SK-N-SH treated with all-trans-retinoic acid at 6 μM for 48 hours (cell line): ENCODE results near the gene SPAM1.

Experiments
- ATAC-seq: fragments of 200-7000 bp; cut with Tn5 transposase; 3 replicates; pipeline ENCODE4 v1.9.1; 2020; ENCODE audit warnings: mild to moderate bottlenecking, moderate library complexity
- ARNTL ChIP-seq: fragments of 450-650 bp; formaldehyde crosslinking; IDR thresholded peaks from 2 replicates; pipeline ENCODE4 v1.5.0; 2020; ENCODE audit warnings: low read depth, mild to moderate bottlenecking, moderate library complexity, borderline replicate concordance
- BACH2 ChIP-seq: fragments of 250-450 bp; sonication (Bioruptor Pico); IDR thresholded peaks from 2 replicates; pipeline ENCODE4 v1.9.0; 2021; ENCODE audit warnings: mild to moderate bottlenecking, borderline replicate concordance
- CREB5 ChIP-seq: fragments of 250-450 bp; sonication (Bioruptor Pico); IDR thresholded peaks from 2 replicates; pipeline ENCODE4 v1.5.1; 2020; ENCODE audit warnings: low read depth, mild to moderate bottlenecking, moderate library complexity
- CSDC2 ChIP-seq: fragments of 250-450 bp; sonication (Bioruptor Pico); IDR thresholded peaks from 2 replicates; pipeline ENCODE4 v1.5.0; 2020; ENCODE audit warnings: mild to moderate bottlenecking, moderate library complexity
- CSRNP3 ChIP-seq: fragments of 250-450 bp; sonication (Bioruptor Pico); IDR thresholded peaks from 2 replicates; pipeline ENCODE4 v1.5.1; 2021; ENCODE audit warnings: mild to moderate bottlenecking, moderate library complexity
- GLIS3 ChIP-seq: fragments of 250-450 bp; sonication (Bioruptor Pico); IDR thresholded peaks from 2 replicates; pipeline ENCODE4 v1.5.0; 2020; ENCODE audit warnings: mild to moderate bottlenecking, moderate library complexity
- ISL1 ChIP-seq: fragments of 250-450 bp; sonication (Bioruptor Pico); IDR thresholded peaks from 2 replicates; pipeline ENCODE4 v2.1.2; 2022; ENCODE audit warnings: mild to moderate bottlenecking, moderate library complexity
- OSR1 ChIP-seq: fragments of 250-450 bp; sonication (Bioruptor Pico); IDR thresholded peaks from 2 replicates; pipeline ENCODE4 v1.8.0; 2022; ENCODE audit warnings: moderate library complexity, mild to moderate bottlenecking, inconsistent platforms
- PPARA ChIP-seq: fragments of 250-450 bp; sonication (Bioruptor Pico); IDR thresholded peaks from 2 replicates; pipeline ENCODE4 v1.5.0; 2020; ENCODE audit warnings: mild to moderate bottlenecking, borderline replicate concordance
- TCF4 ChIP-seq: fragments of 250-450 bp; sonication (Bioruptor Pico); IDR thresholded peaks from 2 replicates; pipeline ENCODE4 v1.8.0; 2021; ENCODE audit warnings: mild to moderate bottlenecking, moderate library complexity, borderline replicate concordance
- TOX ChIP-seq: fragments of 250-450 bp; sonication (Bioruptor Pico); IDR thresholded peaks from 2 replicates; pipeline ENCODE4 v1.8.0; 2021; ENCODE audit warnings: mild to moderate bottlenecking, moderate library complexity, borderline replicate concordance
- ZFP3 ChIP-seq: fragments of 250-450 bp; sonication (Bioruptor Pico); IDR thresholded peaks from 2 replicates; pipeline ENCODE4 v1.5.0; 2020; ENCODE audit warnings: mild to moderate bottlenecking, moderate library complexity
- ZFP30 ChIP-seq: fragments of 450-650 bp; formaldehyde crosslinking; IDR thresholded peaks from 2 replicates; pipeline ENCODE4 v1.5.0; 2022; ENCODE audit warnings: mild to moderate bottlenecking, moderate library complexity
- ZNF565 ChIP-seq: fragments of 450-650 bp; formaldehyde crosslinking; conservative IDR thresholded peaks from 2 replicates; pipeline ENCODE4 v1.5.0; 2020; ENCODE audit warnings: low read depth, mild to moderate bottlenecking, moderate library complexity
- ZNF70 ChIP-seq: fragments of 450-650 bp; formaldehyde crosslinking; IDR thresholded peaks from 2 replicates; pipeline ENCODE4 v1.5.0; 2020; ENCODE audit warnings: mild to moderate bottlenecking, moderate library complexity
- ZNF8 ChIP-seq: fragments of 450-650 bp; formaldehyde crosslinking; IDR thresholded peaks from 2 replicates; pipeline ENCODE4 v1.5.0; 2020; ENCODE audit warnings: mild to moderate bottlenecking, moderate library complexity
- TF ChIP-seq, protein P1 (sequence below): fragments of 250-450 bp; sonication (Bioruptor Pico); IDR thresholded peaks from 2 replicates; pipeline ENCODE4 v1.8.0; 2021; ENCODE audit warnings: low read depth, mild to moderate bottlenecking, moderate library complexity, borderline replicate concordance
- TF ChIP-seq, protein P2 (sequence below): fragments of 250-450 bp; sonication (Bioruptor Pico); IDR thresholded peaks from 2 replicates; pipeline ENCODE4 v1.5.0; 2020; ENCODE audit warnings: mild to moderate bottlenecking, moderate library complexity
- TF ChIP-seq, protein P3 (sequence below): fragments of 250-450 bp; sonication (Bioruptor Pico); IDR thresholded peaks from 2 replicates; pipeline ENCODE4 v1.8.0; 2020; ENCODE audit warnings: mild to moderate bottlenecking, moderate library complexity, borderline replicate concordance

The SPAM1 gene

GRCh38 chr7:123945938-123946337, 20.9 kb downstream of the SPAM1 start:
- no peak for TF ChIP-seq OSR1
- no peak for TF ChIP-seq ZNF70 (CRISPR knock-in tag)
- no peak for TF ChIP-seq ISL1 (CRISPR knock-in tag)
- no peak for TF ChIP-seq ZFP30 (CRISPR knock-in tag)
- TF ChIP-seq CSDC2 (CRISPR knock-in tag): no peak
- TF ChIP-seq CREB5 (CRISPR knock-in tag): no peak
- TF ChIP-seq TOX (CRISPR knock-in tag): no peak
- TF ChIP-seq ZNF565 (CRISPR knock-in tag): no peak
- TF ChIP-seq TCF4 (CRISPR knock-in tag): no peak
- TF ChIP-seq PPARA (CRISPR knock-in tag): no peak
- TF ChIP-seq, protein P1, sequence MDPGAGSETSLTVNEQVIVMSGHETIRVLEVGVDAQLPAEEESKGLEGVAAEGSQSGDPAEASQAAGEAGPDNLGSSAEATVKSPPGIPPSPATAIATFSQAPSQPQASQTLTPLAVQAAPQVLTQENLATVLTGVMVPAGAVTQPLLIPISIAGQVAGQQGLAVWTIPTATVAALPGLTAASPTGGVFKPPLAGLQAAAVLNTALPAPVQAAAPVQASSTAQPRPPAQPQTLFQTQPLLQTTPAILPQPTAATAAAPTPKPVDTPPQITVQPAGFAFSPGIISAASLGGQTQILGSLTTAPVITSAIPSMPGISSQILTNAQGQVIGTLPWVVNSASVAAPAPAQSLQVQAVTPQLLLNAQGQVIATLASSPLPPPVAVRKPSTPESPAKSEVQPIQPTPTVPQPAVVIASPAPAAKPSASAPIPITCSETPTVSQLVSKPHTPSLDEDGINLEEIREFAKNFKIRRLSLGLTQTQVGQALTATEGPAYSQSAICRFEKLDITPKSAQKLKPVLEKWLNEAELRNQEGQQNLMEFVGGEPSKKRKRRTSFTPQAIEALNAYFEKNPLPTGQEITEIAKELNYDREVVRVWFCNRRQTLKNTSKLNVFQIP (CRISPR knock-in tag): no peak
- TF ChIP-seq, protein P2, sequence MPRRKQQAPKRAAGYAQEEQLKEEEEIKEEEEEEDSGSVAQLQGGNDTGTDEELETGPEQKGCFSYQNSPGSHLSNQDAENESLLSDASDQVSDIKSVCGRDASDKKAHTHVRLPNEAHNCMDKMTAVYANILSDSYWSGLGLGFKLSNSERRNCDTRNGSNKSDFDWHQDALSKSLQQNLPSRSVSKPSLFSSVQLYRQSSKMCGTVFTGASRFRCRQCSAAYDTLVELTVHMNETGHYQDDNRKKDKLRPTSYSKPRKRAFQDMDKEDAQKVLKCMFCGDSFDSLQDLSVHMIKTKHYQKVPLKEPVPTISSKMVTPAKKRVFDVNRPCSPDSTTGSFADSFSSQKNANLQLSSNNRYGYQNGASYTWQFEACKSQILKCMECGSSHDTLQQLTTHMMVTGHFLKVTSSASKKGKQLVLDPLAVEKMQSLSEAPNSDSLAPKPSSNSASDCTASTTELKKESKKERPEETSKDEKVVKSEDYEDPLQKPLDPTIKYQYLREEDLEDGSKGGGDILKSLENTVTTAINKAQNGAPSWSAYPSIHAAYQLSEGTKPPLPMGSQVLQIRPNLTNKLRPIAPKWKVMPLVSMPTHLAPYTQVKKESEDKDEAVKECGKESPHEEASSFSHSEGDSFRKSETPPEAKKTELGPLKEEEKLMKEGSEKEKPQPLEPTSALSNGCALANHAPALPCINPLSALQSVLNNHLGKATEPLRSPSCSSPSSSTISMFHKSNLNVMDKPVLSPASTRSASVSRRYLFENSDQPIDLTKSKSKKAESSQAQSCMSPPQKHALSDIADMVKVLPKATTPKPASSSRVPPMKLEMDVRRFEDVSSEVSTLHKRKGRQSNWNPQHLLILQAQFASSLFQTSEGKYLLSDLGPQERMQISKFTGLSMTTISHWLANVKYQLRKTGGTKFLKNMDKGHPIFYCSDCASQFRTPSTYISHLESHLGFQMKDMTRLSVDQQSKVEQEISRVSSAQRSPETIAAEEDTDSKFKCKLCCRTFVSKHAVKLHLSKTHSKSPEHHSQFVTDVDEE: no peak
- TF ChIP-seq ZFP3 (CRISPR knock-in tag): no peak
- no peak for TF ChIP-seq GLIS3 (CRISPR knock-in tag)
- TF ChIP-seq CSRNP3: no peak
- no peak for TF ChIP-seq ZNF8
- no peak for ATAC-seq

GRCh38 chr7:123948136-123948535, 23.1 kb downstream of the SPAM1 start:
- no peak for ATAC-seq
- no peak for TF ChIP-seq ZNF8
- TF ChIP-seq BACH2 (CRISPR knock-in tag): no peak
- TF ChIP-seq, protein P2: no peak
- TF ChIP-seq, protein P1 (CRISPR knock-in tag): no peak
- no peak for TF ChIP-seq CSRNP3
- no peak for TF ChIP-seq ARNTL (CRISPR knock-in tag)
- no peak for TF ChIP-seq ZFP3 (CRISPR knock-in tag)
- no peak for TF ChIP-seq ZNF565 (CRISPR knock-in tag)
- TF ChIP-seq TOX (CRISPR knock-in tag): no peak
- TF ChIP-seq CREB5 (CRISPR knock-in tag): no peak
- TF ChIP-seq ZFP30 (CRISPR knock-in tag): no peak
- TF ChIP-seq ZNF70 (CRISPR knock-in tag): no peak
- TF ChIP-seq, protein P3, sequence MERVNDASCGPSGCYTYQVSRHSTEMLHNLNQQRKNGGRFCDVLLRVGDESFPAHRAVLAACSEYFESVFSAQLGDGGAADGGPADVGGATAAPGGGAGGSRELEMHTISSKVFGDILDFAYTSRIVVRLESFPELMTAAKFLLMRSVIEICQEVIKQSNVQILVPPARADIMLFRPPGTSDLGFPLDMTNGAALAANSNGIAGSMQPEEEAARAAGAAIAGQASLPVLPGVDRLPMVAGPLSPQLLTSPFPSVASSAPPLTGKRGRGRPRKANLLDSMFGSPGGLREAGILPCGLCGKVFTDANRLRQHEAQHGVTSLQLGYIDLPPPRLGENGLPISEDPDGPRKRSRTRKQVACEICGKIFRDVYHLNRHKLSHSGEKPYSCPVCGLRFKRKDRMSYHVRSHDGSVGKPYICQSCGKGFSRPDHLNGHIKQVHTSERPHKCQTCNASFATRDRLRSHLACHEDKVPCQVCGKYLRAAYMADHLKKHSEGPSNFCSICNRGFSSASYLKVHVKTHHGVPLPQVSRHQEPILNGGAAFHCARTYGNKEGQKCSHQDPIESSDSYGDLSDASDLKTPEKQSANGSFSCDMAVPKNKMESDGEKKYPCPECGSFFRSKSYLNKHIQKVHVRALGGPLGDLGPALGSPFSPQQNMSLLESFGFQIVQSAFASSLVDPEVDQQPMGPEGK (CRISPR knock-in tag): no peak
